Loucy (cell line): ENCODE measurements around the gene MALRD1.

Experiments used
- H2AFZ ChIP-seq: fragments of 200-600 bp; sonication (generic); 2 replicates; pipeline ENCODE4 v1.6.0; 2016; ENCODE audit warnings: antibody characterized with exemption, mild to moderate bottlenecking, low read length, moderate library complexity
- H3F3A ChIP-seq: fragments of 200-600 bp; 2 replicates; pipeline ENCODE4 v1.6.0; 2016; ENCODE audit warnings: antibody characterized with exemption, low read depth, mild to moderate bottlenecking
- H3K27me3 ChIP-seq: fragments of 200-600 bp; sonication (generic); 2 replicates; pipeline ENCODE4 v1.6.1; 2014; ENCODE audit warnings: low read length, mild to moderate bottlenecking; ENCODE audit not compliant: insufficient read depth, poor library complexity, severe bottlenecking
- H3K36me3 ChIP-seq: fragments of 200-600 bp; sonication (generic); 2 replicates; pipeline ENCODE4 v1.6.1; 2016; ENCODE audit warnings: low read length; ENCODE audit not compliant: insufficient read depth
- H3K4me1 ChIP-seq: fragments of 200-600 bp; sonication (generic); 2 replicates; pipeline ENCODE4 v1.5.1; 2014; ENCODE audit warnings: low read length, mild to moderate bottlenecking; ENCODE audit not compliant: insufficient read depth, poor library complexity, severe bottlenecking
- H3K4me2 ChIP-seq: fragments of 200-600 bp; sonication (generic); 2 replicates; pipeline ENCODE4 v1.6.0; 2014; ENCODE audit warnings: antibody characterized with exemption, low read length, low read depth, mild to moderate bottlenecking; ENCODE audit not compliant: poor library complexity, severe bottlenecking
- H3K4me3 ChIP-seq: fragments of 200-600 bp; sonication (generic); 2 replicates; pipeline ENCODE4 v1.5.1; 2014; ENCODE audit warnings: low read length, mild to moderate bottlenecking, mixed read lengths; ENCODE audit not compliant: poor library complexity, severe bottlenecking
- H3K79me2 ChIP-seq: fragments of 200-600 bp; sonication (generic); 2 replicates; pipeline ENCODE4 v1.6.1; 2014; ENCODE audit warnings: low read length; ENCODE audit not compliant: insufficient read depth
- H3K9ac ChIP-seq: fragments of 200-600 bp; sonication (generic); 2 replicates; pipeline ENCODE4 v1.6.0; 2014; ENCODE audit warnings: mild to moderate bottlenecking, low read depth, low read length, moderate library complexity; ENCODE audit not compliant: poor library complexity, severe bottlenecking
- H3K9me2 ChIP-seq: fragments of 200-600 bp; sonication (generic); replicated peaks from 2 replicates; pipeline ENCODE4 v1.6.1; 2016; ENCODE audit warnings: low read depth, low read length, mixed read lengths
- H3K9me3 ChIP-seq: fragments of 200-600 bp; sonication (generic); 2 replicates; pipeline ENCODE4 v1.6.1; 2014; ENCODE audit warnings: mild to moderate bottlenecking, antibody characterized with exemption, low read length, low read depth; ENCODE audit not compliant: insufficient read depth
- H4K20me1 ChIP-seq: fragments of 200-600 bp; sonication (generic); 2 replicates; pipeline ENCODE4 v1.6.0; 2014; ENCODE audit warnings: antibody characterized with exemption, low read length, mild to moderate bottlenecking; ENCODE audit not compliant: insufficient read depth, poor library complexity, severe bottlenecking
- EZH2phosphoT487 ChIP-seq: fragments of 200-600 bp; IDR thresholded peaks from 2 replicates; pipeline ENCODE4 v1.6.1; 2018; ENCODE audit warnings: antibody characterized with exemption, mild to moderate bottlenecking, moderate library complexity, borderline replicate concordance
- TF ChIP-seq, protein P1 (sequence below): fragments of 200-600 bp; sonication (generic); conservative IDR thresholded peaks from 2 replicates; pipeline ENCODE4 v1.5.1; 2014; ENCODE audit warnings: mild to moderate bottlenecking, antibody characterized with exemption, low read length

The MALRD1 gene

DNA sequence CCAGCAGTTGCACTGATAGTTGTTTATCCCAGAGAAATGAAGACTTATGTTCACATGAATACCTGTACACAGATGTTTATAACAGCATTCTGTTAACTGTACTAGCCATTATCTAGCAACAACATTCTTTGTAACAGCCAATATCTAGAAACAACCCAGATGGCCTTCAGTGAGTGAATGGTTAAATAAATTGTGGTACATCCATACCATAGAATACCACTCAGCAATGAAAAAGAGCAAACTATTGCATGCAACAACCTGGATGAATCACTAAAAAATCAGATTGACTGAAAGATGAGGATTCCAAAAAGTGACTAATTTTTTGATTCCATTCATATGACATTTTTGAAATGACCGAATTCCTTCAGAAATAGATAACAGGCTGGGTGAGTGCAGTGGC is 360.3 kb downstream of the MALRD1 start:
- no peaks in the 10 kb centered on the region for H3K27me3 ChIP-seq
- TF ChIP-seq EZH2phosphoT487, result no peak
- TF ChIP-seq, protein P1, sequence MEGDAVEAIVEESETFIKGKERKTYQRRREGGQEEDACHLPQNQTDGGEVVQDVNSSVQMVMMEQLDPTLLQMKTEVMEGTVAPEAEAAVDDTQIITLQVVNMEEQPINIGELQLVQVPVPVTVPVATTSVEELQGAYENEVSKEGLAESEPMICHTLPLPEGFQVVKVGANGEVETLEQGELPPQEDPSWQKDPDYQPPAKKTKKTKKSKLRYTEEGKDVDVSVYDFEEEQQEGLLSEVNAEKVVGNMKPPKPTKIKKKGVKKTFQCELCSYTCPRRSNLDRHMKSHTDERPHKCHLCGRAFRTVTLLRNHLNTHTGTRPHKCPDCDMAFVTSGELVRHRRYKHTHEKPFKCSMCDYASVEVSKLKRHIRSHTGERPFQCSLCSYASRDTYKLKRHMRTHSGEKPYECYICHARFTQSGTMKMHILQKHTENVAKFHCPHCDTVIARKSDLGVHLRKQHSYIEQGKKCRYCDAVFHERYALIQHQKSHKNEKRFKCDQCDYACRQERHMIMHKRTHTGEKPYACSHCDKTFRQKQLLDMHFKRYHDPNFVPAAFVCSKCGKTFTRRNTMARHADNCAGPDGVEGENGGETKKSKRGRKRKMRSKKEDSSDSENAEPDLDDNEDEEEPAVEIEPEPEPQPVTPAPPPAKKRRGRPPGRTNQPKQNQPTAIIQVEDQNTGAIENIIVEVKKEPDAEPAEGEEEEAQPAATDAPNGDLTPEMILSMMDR, result no peak
- no peak overlapping the region for H2AFZ ChIP-seq
- H3K9me3 ChIP-seq, result no peaks in the 10 kb centered on the region
- no peaks in the 10 kb centered on the region for H4K20me1 ChIP-seq
- no peak overlapping the region for H3K9ac ChIP-seq
- no peaks in the 10 kb centered on the region for H3K9me2 ChIP-seq
- no peaks in the 10 kb centered on the region for H3K4me1 ChIP-seq
- H3K4me2 ChIP-seq, result no peak overlapping the region
- H3K79me2 ChIP-seq, result no peaks in the 10 kb centered on the region
- no peak overlapping the region for H3K4me3 ChIP-seq
- H3F3A ChIP-seq, result no peaks in the 10 kb centered on the region
- no peaks in the 10 kb centered on the region for H3K36me3 ChIP-seq

DNA sequence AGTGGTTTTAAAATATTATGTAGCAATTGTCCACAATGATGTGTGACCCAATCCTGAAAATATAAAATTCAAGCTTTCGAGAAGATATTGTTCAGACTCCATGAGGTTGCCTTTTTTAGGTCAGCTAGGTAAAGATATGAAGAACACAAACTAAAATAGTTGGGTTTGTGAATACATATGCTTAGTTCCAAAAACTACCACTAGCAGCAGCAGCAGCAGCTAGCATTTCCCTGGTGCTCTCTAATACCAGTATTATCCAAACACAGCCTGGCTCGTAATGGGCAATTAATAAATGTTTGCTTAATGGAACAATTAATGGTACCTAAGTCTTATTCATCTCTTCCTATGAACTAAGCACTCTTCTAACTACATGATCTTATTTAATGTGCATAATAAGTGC is 362.5 kb downstream of the MALRD1 start:
- H3K4me1 ChIP-seq, result no peaks in the 10 kb centered on the region
- no peak overlapping the region for H3K4me3 ChIP-seq
- H3F3A ChIP-seq, result no peaks in the 10 kb centered on the region
- no peaks in the 10 kb centered on the region for H3K27me3 ChIP-seq
- no peaks in the 10 kb centered on the region for H3K79me2 ChIP-seq
- H3K9me3 ChIP-seq, result no peaks in the 10 kb centered on the region
- no peaks in the 10 kb centered on the region for H4K20me1 ChIP-seq
- no peak overlapping the region for H3K9ac ChIP-seq
- H3K9me2 ChIP-seq, result no peaks in the 10 kb centered on the region
- no peak overlapping the region for H3K4me2 ChIP-seq
- H3K36me3 ChIP-seq, result no peaks in the 10 kb centered on the region
- H2AFZ ChIP-seq, result no peak overlapping the region
- TF ChIP-seq, protein P1, result no peak
- TF ChIP-seq EZH2phosphoT487, result no peak

GRCh38 chr10:19412531-19412930 is 363.9 kb downstream of the MALRD1 start:
- no peak overlapping the region for H3K9ac ChIP-seq
- H3K4me1 ChIP-seq, result no peaks in the 10 kb centered on the region
- TF ChIP-seq EZH2phosphoT487, result no peak
- TF ChIP-seq, protein P1, result peak; percentile 45; the same call in 1 of the 2 replicates
- no peaks in the 10 kb centered on the region for H3F3A ChIP-seq
- H3K79me2 ChIP-seq, result no peaks in the 10 kb centered on the region
- H3K9me3 ChIP-seq, result no peaks in the 10 kb centered on the region
- H3K27me3 ChIP-seq, result no peaks in the 10 kb centered on the region
- H4K20me1 ChIP-seq, result no peaks in the 10 kb centered on the region
- no peak overlapping the region for H2AFZ ChIP-seq
- no peak overlapping the region for H3K4me3 ChIP-seq
- H3K4me2 ChIP-seq, result no peak overlapping the region
- H3K36me3 ChIP-seq, result no peaks in the 10 kb centered on the region
- no peaks in the 10 kb centered on the region for H3K9me2 ChIP-seq
